ENCODE data around the gene PTPRE. TPM values are rescaled to one million over a fixed set of nuclear protein-coding genes. Genes with fewer than 3 reads are reported as not detected.
A peak's percentile ranks its signal among the peaks of the same experiment; 100 is the strongest.

Gene PTPRE
- total RNA-seq, 4 donors from 2014 or later: 9.8 to 24.9 (median 22.7) TPM

GRCh38 chr10:127980898-127981297 is 74.0 kb downstream of the PTPRE start:
- WGBS, 2 donors: 74 to 84% methylated on average over 4 of the region's 4 CpGs
- intact Hi-C loops (cut with DNase I): no loop called here
- Histone ChIP-seq H3K27ac (no peak overlapping the region), H3K27me3 (no peaks in the 10 kb centered on the region), H3K36me3 (no peaks in the 10 kb centered on the region), H3K9me3 (peaks cover 0 to 17% (median 0%) of the 10 kb centered on the region in 3 donors), H3K4me1 (peaks cover 0 to 26% (median 8%) of the 10 kb centered on the region in 3 donors), H3K4me3 (no peak overlapping the region)
- DNase-seq: no peak
- TF ChIP-seq CTCF (IDR thresholded peaks at IDR 0.05) (no peak), POLR2A (IDR thresholded peaks at IDR 0.05) (no peak)

- Histone ChIP-seq H3K4me1 (peaks cover 0 to 10% (median 8%) of the 10 kb centered on the region in 3 donors), H3K27ac (no peak overlapping the region), H3K27me3 (no peaks in the 10 kb centered on the region), H3K4me3 (no peak overlapping the region), H3K9me3 (peaks cover 0 to 17% (median 0%) of the 10 kb centered on the region in 3 donors), H3K36me3 (no peaks in the 10 kb centered on the region)
- no peak for DNase-seq
- intact Hi-C loops (cut with DNase I): no loop called here
- TF ChIP-seq CTCF (IDR thresholded peaks at IDR 0.05): no peak
- TF ChIP-seq POLR2A (IDR thresholded peaks at IDR 0.05): no peak
- 77 to 87% methylated on average over 8 to 10 of the region's 10 CpGs for WGBS, 2 donors
Observed at GRCh38 chr10:127982601-127983000, 75.7 kb downstream of the PTPRE start.

- H3K27ac ChIP-seq: no peak overlapping the region
- 66 to 69% methylated on average over 19 of the region's 19 CpGs for WGBS, 2 donors
- intact Hi-C loops (cut with DNase I): no loop called here
- H3K27me3 ChIP-seq: peaks cover 0 to 6% (median 0%) of the 10 kb centered on the region in 4 donors
- H3K4me3 ChIP-seq: no peak overlapping the region
- peaks cover 0 to 4% (median under 1%) of the 10 kb centered on the region in 3 donors for H3K4me1 ChIP-seq
- no peaks in the 10 kb centered on the region for H3K36me3 ChIP-seq
- H3K9me3 ChIP-seq: peaks cover 0 to 17% (median 0%) of the 10 kb centered on the region in 3 donors
- no peak for TF ChIP-seq POLR2A (IDR thresholded peaks at IDR 0.05)
- no peak for DNase-seq
Observed at GRCh38 chr10:127983344-127984100, 76.6 kb downstream of the PTPRE start.

- no peaks in the 10 kb centered on the region for H3K36me3 ChIP-seq
- H3K9me3 ChIP-seq: peaks cover 0 to 12% (median 0%) of the 10 kb centered on the region in 3 donors
- WGBS, 2 donors: 77 to 81% methylated on average over 6 of the region's 6 CpGs
- intact Hi-C loops (cut with DNase I): no loop called here
- H3K4me3 ChIP-seq: no peak overlapping the region
- H3K27ac ChIP-seq: no peak overlapping the region
- H3K4me1 ChIP-seq: peaks cover 0 to 11% (median 0%) of the 10 kb centered on the region in 3 donors
- H3K27me3 ChIP-seq: peaks cover 0 to 14% (median 0%) of the 10 kb centered on the region in 4 donors
- TF ChIP-seq POLR2A (IDR thresholded peaks at IDR 0.05): no peak
- TF ChIP-seq CTCF (IDR thresholded peaks at IDR 0.05): no peak
- no peak for DNase-seq
Observed at GRCh38 chr10:127984945-127985344, 78.0 kb downstream of the PTPRE start.

GRCh38 chr10:127986531-127987466 is 79.9 kb downstream of the PTPRE start:
- no peaks in the 10 kb centered on the region for H3K36me3 ChIP-seq
- TF ChIP-seq POLR2A (IDR thresholded peaks at IDR 0.05) (no peak), CTCF (IDR thresholded peaks at IDR 0.05) (no peak)
- peaks cover 0 to 27% (median 0%) of the 10 kb centered on the region in 4 donors for H3K27me3 ChIP-seq
- intact Hi-C loops (cut with DNase I): no loop called here
- H3K4me1 ChIP-seq: peaks cover 4 to 29% (median 7%) of the 10 kb centered on the region in 3 donors
- 59 to 61% methylated on average over 14 of the region's 14 CpGs for WGBS, 2 donors
- no peaks in the 10 kb centered on the region for H3K9me3 ChIP-seq
- no peak for DNase-seq
- H3K27ac ChIP-seq: peak overlapping the region; percentile 13 to 64 (median 42)
- H3K4me3 ChIP-seq: no peak overlapping the region
